Measurements from ENCODE around the gene SWT1.

DNA sequence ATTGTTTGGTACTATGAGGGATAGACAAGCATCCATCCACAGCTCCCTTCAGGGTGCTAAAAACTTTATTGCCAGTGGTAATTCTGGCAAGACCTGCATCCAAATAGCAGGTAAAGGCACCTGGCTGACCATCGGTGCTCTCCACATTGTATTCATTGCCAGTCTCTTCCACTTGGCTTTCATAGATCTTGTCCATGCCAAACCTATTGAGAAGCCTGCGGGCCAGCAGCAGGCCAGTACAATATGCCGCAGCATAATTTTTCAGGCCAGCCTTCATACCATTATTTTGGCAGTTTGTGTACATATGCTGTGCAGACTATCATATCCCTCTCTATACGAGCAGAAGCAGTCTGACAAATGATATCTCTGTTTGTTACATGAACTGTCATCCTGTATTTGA, 70.2 kb downstream of the SWT1 start:
- TF ChIP-seq REST (IDR thresholded peaks at IDR 0.05; ENCODE audit: insufficient read depth in 1 of 2, low read depth in 2 of 2, low read length in 2 of 2) = no peak
- no peak for TF ChIP-seq POLR2AphosphoS5 (IDR thresholded peaks at IDR 0.05; ENCODE audit: low read depth, low read length)

Measured in PFSK-1 (cell line).